NOMO-1 (cell line): ENCODE results near the gene OR4C12.
"Not testable (repeated sequence)": the region's sequence is repeated elsewhere in the genome, so short reads cannot be mapped to it uniquely, and the experiment has no call there.

Experiments used
- DNase-seq, 2 experiments: peaks; one replicate each; lab custom pipeline; 2025; ENCODE audit not compliant: unreplicated experiment in 2 of 2; lab: John Stamatoyannopoulos, UW

Gene OR4C12

GRCh38 chr11:49982435-49982834 is at the start of gene OR4C12:
Gene OR4C12 (minus strand): TSS chr11:49982535. CDS start chr11:49982501, 34 bp downstream.
- DNase-seq, result not testable (repeated sequence)

DNA sequence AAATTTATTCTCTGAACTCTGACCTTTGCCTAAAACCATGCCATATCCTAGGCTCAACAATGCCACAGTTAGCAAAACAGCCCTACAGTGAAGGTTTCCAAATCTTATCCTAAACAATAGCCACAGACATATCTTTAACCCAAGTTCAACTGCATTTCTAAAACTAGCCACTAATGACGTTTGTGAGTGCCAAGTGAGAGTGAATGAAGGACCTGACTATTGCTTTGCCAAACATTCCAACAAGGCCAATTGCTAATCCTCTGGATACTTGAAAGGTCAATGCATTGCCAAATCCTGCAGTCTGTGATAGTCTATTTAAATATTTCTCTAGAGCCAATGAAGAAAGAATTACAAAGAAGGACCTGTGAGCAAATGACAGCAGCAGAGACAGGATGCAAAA is 47.9 kb upstream of the OR4C12 start:
- no peak for DNase-seq

DNA sequence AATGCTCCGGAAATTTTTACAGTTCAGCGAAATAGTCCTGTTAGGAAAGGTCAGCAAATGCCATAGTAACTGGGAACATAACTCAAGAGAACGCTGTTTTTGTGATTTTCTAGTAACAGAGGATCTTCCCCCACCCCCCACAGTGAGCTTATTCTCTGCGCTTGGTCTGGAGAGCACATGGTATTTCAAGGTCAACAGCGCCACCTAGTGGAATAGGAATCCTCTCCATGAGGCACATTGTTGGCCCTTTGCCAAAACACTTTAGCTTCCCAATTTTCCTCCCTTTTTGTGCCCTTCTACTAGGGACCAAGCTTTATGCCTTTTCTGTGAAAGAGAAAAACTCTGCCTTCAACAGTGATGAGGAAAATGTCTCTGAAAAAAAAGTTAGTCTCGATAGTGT is 13.2 kb upstream of the OR4C12 start:
- peak; percentile 2 to 21 for DNase-seq

GRCh38 chr11:49973439-49973838 is 8.9 kb downstream of the OR4C12 start:
- not testable (repeated sequence) for DNase-seq

DNA sequence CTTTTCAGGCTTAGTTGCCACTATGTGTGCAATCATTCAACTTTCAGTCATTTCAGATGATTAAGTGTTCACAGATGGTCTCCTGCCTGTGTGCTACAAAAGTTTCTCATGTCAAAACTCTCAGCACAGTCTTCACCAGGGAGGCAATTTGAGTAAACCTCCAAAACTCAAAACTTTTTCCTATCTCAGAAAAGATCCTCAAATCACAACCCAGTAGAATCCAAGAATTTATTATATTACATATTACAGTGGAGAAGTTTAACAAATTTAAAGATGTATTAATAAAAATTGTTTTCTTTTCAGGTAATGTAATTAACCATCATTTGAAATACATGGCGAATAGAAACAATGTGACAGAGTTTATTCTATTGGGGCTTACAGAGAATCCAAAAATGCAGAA is 30.2 kb downstream of the OR4C12 start, which contains the start of gene OR4C13:
Gene OR4C13 (plus strand): TSS at position 301 of the 400 bp plus-strand sequence. CDS start 32 bp downstream, at position 333.
- no peak for DNase-seq

GRCh38 chr11:49948701-49949100 is 33.6 kb downstream of the OR4C12 start:
- not testable (repeated sequence) for DNase-seq
